SK-N-MC (cell line): Measurements from ENCODE around the gene UNC93B1.

Source experiments
- DNase-seq: peaks from one replicate; pipeline ENCODE4 v3.0.0-alpha.2; 2011; ENCODE audit warnings: low read depth, low spot score
- H3K27ac ChIP-seq: fragments of 200-600 bp; sonication (generic); 2 replicates; pipeline ENCODE4 v1.5.1; 2016; ENCODE audit warnings: mixed run types
- H3K36me3 ChIP-seq: fragments of 200-600 bp; sonication (generic); 2 replicates; pipeline ENCODE4 v1.6.1; 2017; ENCODE audit warnings: antibody characterized with exemption, low read length, mixed read lengths; ENCODE audit not compliant: insufficient read depth
- H3K4me3 ChIP-seq: fragments of 200-600 bp; sonication (generic); 2 replicates; pipeline ENCODE4 v1.5.1; 2016
- H3K9ac ChIP-seq: fragments of 200-600 bp; sonication (generic); 2 replicates; pipeline ENCODE4 v1.8.0; 2017; ENCODE audit warnings: mixed run types, mixed read lengths; ENCODE audit not compliant: insufficient read length
- H3K9me3 ChIP-seq: fragments of 200-600 bp; sonication (generic); 2 replicates; pipeline ENCODE4 v1.6.1; 2017; ENCODE audit warnings: low read depth, mild to moderate bottlenecking, antibody characterized with exemption, low read length, moderate library complexity, mixed read lengths
- EZH2 ChIP-seq: fragments of 200-600 bp; sonication (generic); IDR thresholded peaks from one replicate; pipeline ENCODE4 v1.6.1; 2017; ENCODE audit warnings: antibody characterized with exemption
- FOXP2 ChIP-seq: optimal IDR thresholded peaks from 2 replicates; pipeline ENCODE3; 2011; ENCODE audit warnings: mild to moderate bottlenecking, moderate library complexity; ENCODE audit not compliant: insufficient read depth; ENCODE audit errors: extremely low read length, control extremely low read depth
- POLR2AphosphoS5 ChIP-seq: IDR thresholded peaks from 2 replicates; pipeline ENCODE4 v1.6.1; 2012; ENCODE audit warnings: mild to moderate bottlenecking, low read depth, low read length, borderline replicate concordance

Gene UNC93B1

GRCh38 chr11:68003846-68004550, at the start of gene UNC93B1:
Gene UNC93B1, minus strand, starts transcription at chr11:68004097. Its CDS starts 54 bp downstream, at chr11:68004043.
- H3K9ac ChIP-seq = peak within 1 kb of the TSS; percentile 53

GRCh38 chr11:68053117-68053516, 49.2 kb upstream of the UNC93B1 start:
- H3K9ac ChIP-seq = no peak overlapping the region
- TF ChIP-seq POLR2AphosphoS5 (no peak), EZH2 (no peak), FOXP2 (no peak)
- DNase-seq = no peak

More at GRCh38 chr11:68003846-68004550, at the start of gene UNC93B1:
- H3K9me3 ChIP-seq = no peaks in the 10 kb centered on the region
- peak; percentile 16 for DNase-seq
- H3K36me3 ChIP-seq = no peaks in the 10 kb centered on the region
- TF ChIP-seq POLR2AphosphoS5 (no peak), FOXP2 (no peak), EZH2 (no peak)
- H3K4me3 ChIP-seq = peak within 1 kb of the TSS; percentile 74
- no peak within 1 kb of the TSS for H3K27ac ChIP-seq

GRCh38 chr11:68052137-68052873, 48.4 kb upstream of the UNC93B1 start:
- Histone ChIP-seq H3K4me3 (no peak overlapping the region), H3K36me3 (no peaks in the 10 kb centered on the region), H3K27ac (no peak overlapping the region), H3K9me3 (no peaks in the 10 kb centered on the region), H3K9ac (no peak overlapping the region)
- TF ChIP-seq FOXP2 = no peak
- TF ChIP-seq POLR2AphosphoS5 = no peak
- TF ChIP-seq EZH2 = no peak
- no peak for DNase-seq

More at GRCh38 chr11:68053117-68053516, 49.2 kb upstream of the UNC93B1 start:
- Histone ChIP-seq H3K9me3 (no peaks in the 10 kb centered on the region), H3K27ac (no peak overlapping the region), H3K36me3 (no peaks in the 10 kb centered on the region), H3K4me3 (no peak overlapping the region)

- Histone ChIP-seq H3K4me3 (no peak overlapping the region), H3K9me3 (no peaks in the 10 kb centered on the region), H3K36me3 (no peaks in the 10 kb centered on the region), H3K27ac (no peak overlapping the region), H3K9ac (no peak overlapping the region)
- DNase-seq = no peak
- no peak for TF ChIP-seq POLR2AphosphoS5
- no peak for TF ChIP-seq FOXP2
- no peak for TF ChIP-seq EZH2
Observed at GRCh38 chr11:68051191-68052136, 47.6 kb upstream of the UNC93B1 start.

- H3K9me3 ChIP-seq = no peaks in the 10 kb centered on the region
- H3K36me3 ChIP-seq = no peaks in the 10 kb centered on the region
- H3K27ac ChIP-seq = no peak overlapping the region
- H3K4me3 ChIP-seq = no peak overlapping the region
- no peak overlapping the region for H3K9ac ChIP-seq
- TF ChIP-seq FOXP2 (no peak), POLR2AphosphoS5 (no peak), EZH2 (no peak)
- no peak for DNase-seq
Observed at GRCh38 chr11:68050371-68050841, 46.5 kb upstream of the UNC93B1 start.

GRCh38 chr11:68049509-68050370, 45.8 kb upstream of the UNC93B1 start:
- H3K36me3 ChIP-seq = no peaks in the 10 kb centered on the region
- H3K9me3 ChIP-seq = no peaks in the 10 kb centered on the region
- H3K9ac ChIP-seq = no peak overlapping the region
- H3K4me3 ChIP-seq = no peak overlapping the region
- TF ChIP-seq FOXP2 (no peak), POLR2AphosphoS5 (no peak), EZH2 (no peak)
- DNase-seq = no peak
- H3K27ac ChIP-seq = no peak overlapping the region
